ENCODE measurements around the gene IGF2BP1. TPM values are rescaled to one million over a fixed set of nuclear protein-coding genes. Genes with fewer than 3 reads are reported as not detected.

IGF2BP1 gene
- total RNA-seq, 1 experiment from 2014 or later: 434 TPM

- TF ChIP-seq CTCF (conservative IDR thresholded peaks at IDR 0.05): no peak
- Histone ChIP-seq H2BK120ac (ENCODE audit: low read depth, low read length, poor library complexity, severe bottlenecking) (no peak overlapping the region), H2BK15ac (ENCODE audit: low read depth, low read length) (no peak overlapping the region), H3K9ac (ENCODE audit: extremely low read depth, insufficient read length, low read length) (no peak overlapping the region), H3K14ac (ENCODE audit: insufficient read depth, low read length) (no peak overlapping the region), H3K4ac (ENCODE audit: low read depth, low read length) (no peak overlapping the region), H3T11ph (ENCODE audit: low read length) (no peak overlapping the region), H3K27me3 (ENCODE audit: insufficient read depth, low read length) (no peaks in the 10 kb centered on the region), H4K8ac (replicated peaks; ENCODE audit: insufficient read length, low read depth, low read length) (no peak overlapping the region), H3K4me2 (ENCODE audit: insufficient read depth, insufficient read length, low read length) (no peak overlapping the region), H4K91ac (ENCODE audit: insufficient read length, low read depth, low read length) (no peak overlapping the region), H3K23me2 (ENCODE audit: insufficient read length, low read depth, low read length, poor library complexity, severe bottlenecking) (no peaks in the 10 kb centered on the region), H3K23ac (ENCODE audit: insufficient read length, low read depth, low read length) (no peak overlapping the region), H2AK5ac (ENCODE audit: insufficient read length, low read length) (no peak overlapping the region), H2BK20ac (ENCODE audit: low read depth, low read length, poor library complexity, severe bottlenecking) (no peak overlapping the region), H3K79me2 (ENCODE audit: insufficient read depth, low read length) (no peaks in the 10 kb centered on the region), H3K18ac (ENCODE audit: insufficient read length, low read depth, low read length) (no peak overlapping the region), H2BK5ac (ENCODE audit: insufficient read length, low read length) (no peak overlapping the region), H3K9me3 (ENCODE audit: control insufficient read depth, low read depth, low read length) (no peaks in the 10 kb centered on the region), H3K56ac (ENCODE audit: insufficient read length, low read depth, low read length) (no peak overlapping the region), H2BK12ac (ENCODE audit: insufficient read length, low read depth, low read length) (no peak overlapping the region), H3K4me1 (ENCODE audit: insufficient read depth, low read length) (no peaks in the 10 kb centered on the region), H3K79me1 (ENCODE audit: insufficient read depth, low read depth, low read length, poor library complexity, severe bottlenecking) (no peaks in the 10 kb centered on the region), H3K27ac (ENCODE audit: insufficient read length, low read depth, low read length) (no peak overlapping the region), H4K20me1 (ENCODE audit: control insufficient read depth, insufficient read depth, insufficient read length) (no peaks in the 10 kb centered on the region), H4K5ac (ENCODE audit: insufficient read length, low read depth, low read length) (no peak overlapping the region), H2AFZ (ENCODE audit: low read length) (no peak overlapping the region)
- Mint-ChIP-seq H3K27me3 (ENCODE audit: low read depth) (peaks cover 22% of the 10 kb centered on the region), H3K9me3 (peaks cover 0 to 10% of the 10 kb centered on the region in 2 experiments; a peak in 3 of 5 replicates), H3K4me1 (peaks cover 19 to 24% of the 10 kb centered on the region in 2 experiments), H3K27ac (no peak overlapping the region), H3K36me3 (ENCODE audit: insufficient read depth in 1 of 3, low read depth in 3 of 3) (peaks cover 0 to 9% (median 3%) of the 10 kb centered on the region in 3 experiments; a peak in 3 of 7 replicates), H3K4me3 (no peak overlapping the region)
- no peak for DNase-seq
- no CpG with 5 or more reads among the region's 7 CpGs for WGBS (ENCODE audit: extremely low coverage, insufficient read length, low lambda C conversion rate)
These were observed 79.6 kb downstream of the IGF2BP1 start for GRCh38 chr17:49076573-49077384.

Data from H9 (cell line).